GM18517 (cell line): ENCODE data around the gene HNRNPUL2.

Experiments used
- ATAC-seq: cut with Tn5 transposase; IDR thresholded peaks from one replicate; pipeline ENCODE4 v1.9.1; 2021; ENCODE audit warnings: mild to moderate bottlenecking, moderate library complexity; ENCODE audit not compliant: unreplicated experiment

HNRNPUL2 gene

GRCh38 chr11:62671608-62672389 is 55.5 kb downstream of the HNRNPUL2 start, which contains the start of the genes LBHD1 and UQCC3:
Gene LBHD1 (minus strand): TSS chr11:62672267. CDS start chr11:62670031, 2,236 bp downstream.
Gene UQCC3 (plus strand): TSS chr11:62671673. CDS start chr11:62671746, 73 bp downstream.
- ATAC-seq: peak; percentile 68

- peak; percentile 11 for ATAC-seq
Observed at GRCh38 chr11:62671236-62671607, 56.0 kb downstream of the HNRNPUL2 start.

DNA sequence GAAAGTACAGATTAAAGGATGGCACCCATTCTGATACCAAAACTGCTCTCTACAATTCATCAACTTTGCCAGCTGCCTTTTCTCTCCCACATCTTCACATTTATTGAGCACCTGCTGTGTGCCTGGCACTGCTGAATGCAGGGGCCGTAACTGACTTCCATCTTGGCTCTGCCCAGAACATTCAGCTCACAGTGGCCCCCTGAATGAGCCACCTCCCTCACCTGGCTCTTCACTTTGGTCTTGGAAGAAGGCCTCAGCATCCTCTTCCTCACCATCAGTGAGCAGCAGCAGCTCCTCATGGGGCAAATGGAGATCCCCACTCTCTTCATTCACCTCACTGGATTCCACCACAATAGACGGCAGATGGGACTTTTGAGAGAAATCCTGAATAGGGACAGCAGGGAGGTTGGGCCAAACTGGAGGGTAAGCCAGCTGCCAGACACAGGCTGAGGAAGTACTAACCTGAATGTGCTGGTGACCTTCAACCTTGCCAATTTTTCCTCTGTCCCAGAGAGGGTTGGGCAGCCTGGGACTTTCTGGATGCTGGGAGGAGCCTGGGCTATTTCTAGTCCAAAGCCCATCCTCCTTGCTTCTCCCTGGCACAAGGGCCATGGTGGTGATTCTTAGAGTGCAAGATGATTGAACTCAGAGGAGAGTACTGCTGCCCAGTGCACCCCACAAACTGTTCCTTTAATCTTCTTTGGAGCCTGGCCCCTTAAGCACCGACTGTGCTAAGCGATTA is 57.7 kb downstream of the HNRNPUL2 start:
- ATAC-seq: no peak

- no peak for ATAC-seq
Observed at GRCh38 chr11:62667460-62667859, 59.8 kb downstream of the HNRNPUL2 start.

GRCh38 chr11:62666259-62666926 is 60.9 kb downstream of the HNRNPUL2 start:
- ATAC-seq: no peak

DNA sequence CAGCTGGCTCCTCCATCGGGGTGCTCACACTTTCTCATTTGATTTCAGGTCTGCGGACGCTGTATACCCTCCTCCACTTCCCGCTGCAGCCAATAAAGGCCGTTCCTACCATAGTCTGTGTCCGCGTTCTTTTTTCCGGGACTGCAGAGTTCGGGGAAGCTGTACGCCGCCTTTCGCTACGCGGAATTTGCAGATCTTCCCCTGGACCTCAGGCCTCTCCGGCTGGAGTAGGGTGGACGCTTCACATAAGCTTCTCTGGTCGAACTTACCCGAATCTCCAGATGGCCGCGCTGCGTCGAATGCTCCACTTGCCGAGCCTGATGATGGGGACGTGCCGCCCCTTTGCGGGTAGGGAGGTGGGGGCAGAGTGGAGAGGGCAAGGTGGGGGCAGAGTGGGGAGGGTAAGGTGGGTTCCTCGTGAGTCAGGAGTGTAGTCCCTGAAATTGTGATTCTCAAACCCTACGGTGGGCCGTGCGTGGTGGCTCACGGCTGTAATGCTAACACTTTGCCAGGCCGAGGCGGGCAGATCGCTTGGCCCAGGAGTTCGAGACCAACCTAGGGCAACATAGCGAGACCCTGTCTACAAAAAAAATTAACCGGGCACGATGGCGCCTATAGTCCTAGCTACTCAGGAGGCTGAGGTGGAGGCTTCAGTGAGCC is 61.5 kb downstream of the HNRNPUL2 start:
- peak; percentile 36 for ATAC-seq

GRCh38 chr11:62665075-62665598 is 62.1 kb downstream of the HNRNPUL2 start, which contains the start of the genes C11orf98 and CSKMT:
Gene C11orf98 (minus strand): TSS chr11:62665210. CDS start chr11:62665169, 41 bp downstream.
Gene CSKMT (plus strand): TSS chr11:62665312. CDS start chr11:62665880, 568 bp downstream.
- ATAC-seq: peak; percentile 75

DNA sequence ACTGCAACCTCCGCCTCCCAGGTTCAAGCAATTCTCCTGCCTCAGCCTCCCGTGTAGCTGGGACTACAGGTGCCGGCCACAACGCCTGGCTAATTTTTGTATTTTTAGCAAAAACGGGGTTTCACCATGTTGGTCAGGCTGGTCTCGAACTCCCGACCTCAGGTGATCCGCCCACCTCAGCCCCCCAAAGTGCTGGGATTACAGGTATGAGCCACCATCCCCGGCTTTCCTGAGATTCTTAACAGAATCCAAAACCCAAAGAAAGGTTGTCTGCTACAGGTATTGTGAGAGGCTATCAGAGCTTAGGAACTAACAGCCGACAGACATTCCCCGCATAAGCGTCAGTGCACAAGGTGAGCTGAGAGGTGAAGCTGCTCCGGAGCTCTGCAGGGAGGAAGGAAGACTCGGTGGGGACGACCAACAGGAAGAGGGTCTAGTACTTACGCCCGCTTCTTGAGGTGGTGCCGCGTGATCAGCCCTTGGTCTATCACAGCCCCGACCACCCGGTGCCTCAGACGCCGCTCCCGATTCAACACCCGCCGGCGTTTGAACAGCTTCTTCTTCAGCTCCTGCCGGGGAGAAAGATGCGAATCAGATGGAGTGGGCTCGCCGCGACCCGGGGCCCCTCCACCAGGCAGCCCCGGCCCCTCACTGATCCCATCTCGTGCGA is 62.7 kb downstream of the HNRNPUL2 start:
- ATAC-seq: peak; percentile 10
